GM19023 (cell line): ENCODE data around the gene ERCC6.

Source experiments
- ATAC-seq: cut with Tn5 transposase; IDR thresholded peaks from one replicate; pipeline ENCODE4 v1.9.1; 2021; ENCODE audit warnings: mild to moderate bottlenecking, moderate library complexity; ENCODE audit not compliant: unreplicated experiment

The ERCC6 gene

DNA sequence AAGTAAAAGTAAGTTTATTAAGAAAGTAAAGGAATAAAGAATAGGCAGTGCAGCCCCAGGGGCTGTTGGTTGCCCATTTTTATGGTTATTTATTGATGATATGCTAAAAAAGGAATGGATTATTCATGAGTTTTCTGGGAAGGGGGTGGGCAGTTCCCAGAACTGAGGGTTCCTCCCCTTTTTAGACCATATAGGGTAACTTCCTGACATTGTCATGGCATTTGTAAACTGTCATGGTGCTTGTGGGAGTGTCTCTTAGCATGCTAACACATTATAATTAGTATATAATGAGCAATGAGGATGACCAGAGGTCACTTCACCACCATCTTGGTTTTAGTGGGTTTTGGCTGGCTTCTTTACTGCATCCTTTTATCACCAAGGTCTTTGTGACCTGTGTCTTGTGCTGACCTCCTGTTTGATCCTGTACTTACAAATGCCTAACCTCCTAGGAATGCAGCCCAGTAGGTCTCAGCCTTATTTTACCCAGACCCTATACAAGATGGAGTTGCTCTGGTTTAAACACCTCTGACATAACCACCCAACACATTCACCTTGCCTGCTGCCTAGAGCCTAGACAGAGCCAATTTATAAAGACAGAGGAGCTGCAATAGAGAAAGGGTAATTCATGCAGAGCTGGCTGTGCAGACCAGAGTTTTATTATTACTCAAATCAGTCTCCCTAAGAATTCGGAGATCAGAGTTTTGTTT is 10.9 kb upstream of the ERCC6 start:
- ATAC-seq = no peak

DNA sequence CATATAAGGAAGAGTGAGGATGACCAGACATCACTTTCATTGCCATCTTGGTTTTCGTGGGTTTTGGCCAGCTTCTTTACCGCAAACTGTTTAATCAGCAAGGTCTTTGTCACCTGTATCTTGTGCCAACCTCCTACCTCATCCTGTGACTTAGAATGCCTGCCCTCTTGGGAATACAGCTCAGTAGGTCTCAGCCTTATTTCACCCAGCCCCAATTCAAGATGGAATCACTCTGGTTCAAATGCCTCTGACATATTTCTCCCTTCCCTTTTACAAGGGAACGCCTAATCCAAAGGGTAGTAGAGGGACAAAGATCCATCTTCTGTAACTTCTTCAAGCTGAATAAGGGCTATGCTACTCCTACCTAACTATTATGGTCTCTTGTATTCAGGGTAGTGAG is 4.7 kb upstream of the ERCC6 start:
- no peak for ATAC-seq

DNA sequence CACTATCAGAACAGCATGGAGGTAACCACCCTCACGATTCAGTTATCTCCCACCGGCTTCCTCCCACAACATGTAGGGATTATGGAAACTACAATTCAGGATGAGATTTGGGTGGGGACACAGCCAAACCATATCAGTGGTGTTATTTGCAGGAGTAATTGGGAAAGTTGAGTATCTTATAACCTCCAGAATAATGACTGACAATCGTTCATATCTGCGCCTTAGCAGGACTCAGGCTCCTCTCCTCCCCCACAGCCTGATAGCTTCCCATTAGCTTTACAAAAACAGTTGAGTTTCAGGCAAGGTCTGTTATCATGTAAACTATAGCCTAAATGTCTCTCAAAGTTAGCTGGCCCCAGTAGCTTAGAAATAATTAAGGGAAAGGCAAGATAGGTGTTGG is 3.4 kb upstream of the ERCC6 start:
- no peak for ATAC-seq

DNA sequence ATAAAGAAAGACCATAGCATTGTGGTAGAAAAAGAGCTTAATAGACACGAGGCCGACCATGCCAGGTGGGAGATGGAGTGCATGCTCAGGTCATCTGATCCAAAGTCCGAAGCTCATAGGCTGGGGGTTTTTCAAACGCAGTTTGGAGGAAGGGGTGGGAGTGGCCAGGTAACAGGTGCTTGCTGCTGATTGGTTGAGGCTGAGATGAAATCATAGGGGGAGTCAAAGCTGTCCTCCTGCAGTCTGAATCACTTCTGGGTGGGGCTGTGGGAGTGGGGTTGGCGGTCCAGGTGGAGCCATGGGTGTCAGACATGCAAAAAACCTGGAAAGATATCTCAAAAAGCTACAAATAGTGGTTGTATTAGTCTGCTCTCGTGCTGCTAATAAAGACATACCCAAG is 2.8 kb upstream of the ERCC6 start:
- ATAC-seq = no peak

DNA sequence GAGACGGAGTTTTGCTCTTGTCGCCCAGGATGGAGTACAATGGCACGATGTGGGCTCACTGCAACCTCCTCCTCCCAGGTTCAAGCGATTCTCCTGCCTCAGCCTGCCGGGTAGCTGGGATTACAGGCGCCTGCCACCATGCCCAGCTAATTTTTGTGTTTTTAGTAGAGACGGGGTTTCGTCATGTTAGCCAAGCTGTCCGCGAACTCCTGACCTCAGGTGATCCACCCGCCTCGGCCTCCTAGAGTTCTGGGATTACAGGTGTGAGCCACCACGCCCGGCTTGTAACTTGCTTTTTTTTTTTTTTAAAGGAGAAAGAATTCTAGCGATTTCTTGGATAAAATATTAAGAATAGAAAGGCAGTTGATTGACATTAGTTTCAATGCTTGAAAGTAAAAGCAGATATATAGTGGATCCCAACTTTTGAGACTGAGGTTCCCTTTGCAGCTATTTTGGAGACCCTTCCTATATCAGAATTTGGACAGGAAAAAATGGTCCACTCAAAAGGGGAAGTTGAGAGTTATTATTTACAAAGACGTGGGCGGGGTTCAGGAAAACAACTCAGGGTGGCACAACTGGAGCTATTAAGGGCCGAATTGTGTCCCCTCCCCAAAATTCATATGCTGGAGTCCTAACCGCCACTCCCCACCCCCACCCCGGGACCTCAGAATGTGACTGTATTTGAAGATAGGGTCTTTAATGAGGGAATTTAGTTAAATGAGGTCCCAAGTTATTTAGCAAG is 1.3 kb upstream of the ERCC6 start:
- ATAC-seq = no peak

DNA sequence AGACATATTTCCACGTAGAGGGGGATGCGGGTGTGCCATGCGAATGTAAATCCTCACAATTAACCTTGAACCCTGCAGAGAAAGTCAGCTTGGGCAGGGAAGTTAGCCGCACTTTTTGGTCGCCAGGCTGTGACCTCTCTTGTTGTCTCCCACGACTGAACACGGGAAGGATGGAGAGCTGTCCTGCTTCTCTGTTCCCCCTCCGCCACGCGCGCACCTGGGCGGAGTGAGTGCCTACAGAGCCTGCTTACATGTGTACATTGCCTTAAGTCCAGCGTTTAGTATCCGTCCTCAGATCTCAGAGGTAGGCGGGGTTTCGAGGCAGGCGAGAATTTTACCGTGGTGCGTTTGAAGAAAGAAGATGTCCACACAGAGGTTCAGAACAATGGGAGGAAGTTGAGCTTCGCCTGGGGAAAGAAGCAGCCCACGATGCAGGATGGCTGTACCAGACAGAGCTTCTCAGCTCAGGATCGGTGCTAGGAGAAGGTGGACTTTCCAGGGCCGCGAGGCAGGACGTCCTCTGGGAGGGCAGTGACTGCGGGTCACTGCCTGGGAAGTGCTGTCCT is 482 bp upstream of the ERCC6 start:
- ATAC-seq = peak; percentile 13

DNA sequence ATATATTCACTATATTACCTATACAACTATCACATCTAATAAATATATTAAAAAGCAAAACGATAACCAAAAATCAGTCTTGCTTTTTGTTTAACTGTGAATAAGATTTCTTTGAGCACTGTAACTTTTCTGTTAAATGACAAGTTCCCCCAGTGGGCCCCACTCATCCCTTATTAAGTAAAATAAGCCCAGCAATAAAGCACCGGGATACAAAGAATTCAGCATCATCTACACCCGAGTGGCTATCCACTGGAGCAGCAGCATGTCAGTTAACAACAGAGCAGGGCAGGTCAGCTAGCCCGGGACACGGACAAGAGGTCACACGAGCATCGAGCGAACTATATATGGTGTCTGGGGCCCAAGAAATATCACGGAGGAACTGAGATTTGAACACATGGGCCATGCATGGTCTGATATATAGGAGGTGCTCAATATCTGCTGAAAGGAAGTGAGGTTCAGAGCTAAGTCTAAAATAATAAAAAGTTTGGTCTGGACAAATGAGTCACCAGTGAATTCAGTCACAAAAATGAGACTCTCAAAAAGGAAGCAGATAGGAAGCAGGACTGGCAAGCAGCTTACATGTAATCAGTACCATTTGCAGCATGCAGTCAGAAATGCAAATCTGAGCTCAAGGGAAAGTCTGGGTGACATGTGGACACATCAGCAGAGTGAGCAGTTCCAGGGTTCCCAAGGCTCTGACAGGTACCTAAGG is 4.1 kb downstream of the ERCC6 start:
- peak; percentile 47 for ATAC-seq

DNA sequence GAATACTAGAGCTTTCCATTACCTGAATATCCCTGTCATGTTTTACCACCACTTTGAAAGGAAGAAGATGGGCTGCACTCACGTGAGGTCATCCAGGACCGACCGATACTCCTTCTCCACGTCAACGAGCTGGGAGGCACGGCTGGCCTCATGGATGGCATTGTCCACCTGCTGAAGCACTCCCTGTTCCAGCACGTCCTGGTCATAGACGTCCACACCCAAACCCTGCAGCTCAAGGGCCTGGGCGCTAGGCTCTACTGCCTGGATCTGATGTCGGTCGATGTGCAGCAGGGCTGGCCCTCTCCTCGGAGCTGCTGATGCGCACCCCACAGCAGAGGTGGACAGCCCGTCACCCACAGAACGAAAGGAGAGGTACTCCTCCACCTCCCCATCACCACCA is 6.5 kb downstream of the ERCC6 start:
- no peak for ATAC-seq

DNA sequence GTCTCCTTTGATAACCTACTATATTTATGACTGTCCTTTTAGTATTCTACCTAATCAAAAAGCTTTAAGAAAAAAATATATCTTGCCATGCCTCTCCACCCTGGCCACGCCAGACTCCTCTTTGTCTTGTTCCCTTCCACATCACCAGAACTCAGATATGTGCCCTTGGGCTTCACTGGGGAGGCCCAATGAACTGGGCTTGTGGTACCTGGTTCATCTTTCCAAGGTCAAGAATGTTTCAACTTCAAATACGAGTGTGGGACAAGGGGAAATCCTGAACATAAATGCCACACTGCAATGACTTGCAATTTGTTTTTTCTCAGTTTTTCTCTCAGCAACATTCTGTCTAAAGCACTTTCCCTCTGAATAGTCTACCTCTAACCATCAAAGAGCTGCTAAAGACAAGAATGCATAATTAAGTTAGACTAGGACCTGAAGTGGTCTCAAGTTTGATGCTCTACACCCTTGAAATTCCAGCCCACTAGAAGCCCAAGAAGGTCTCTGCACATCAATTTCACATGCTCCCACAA is 9.9 kb downstream of the ERCC6 start:
- ATAC-seq = no peak

DNA sequence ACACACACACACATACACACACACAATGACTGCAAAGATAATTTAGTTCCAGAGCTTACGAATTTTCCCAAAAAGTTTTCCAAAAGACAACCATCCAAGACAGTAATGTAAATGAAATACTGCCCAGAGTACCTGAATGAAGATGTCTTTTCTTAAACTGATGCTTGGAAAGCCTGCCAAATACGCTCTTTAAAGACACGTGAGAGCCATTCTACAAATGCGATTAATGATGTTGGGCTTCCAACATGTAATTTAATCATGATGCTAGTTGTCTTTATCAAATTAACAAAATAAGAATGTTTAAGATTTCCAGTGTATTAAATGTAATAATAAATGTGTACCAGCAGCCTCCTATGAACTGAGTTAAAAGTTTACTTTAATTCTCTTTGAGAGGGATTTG is 11.1 kb downstream of the ERCC6 start:
- ATAC-seq = no peak

DNA sequence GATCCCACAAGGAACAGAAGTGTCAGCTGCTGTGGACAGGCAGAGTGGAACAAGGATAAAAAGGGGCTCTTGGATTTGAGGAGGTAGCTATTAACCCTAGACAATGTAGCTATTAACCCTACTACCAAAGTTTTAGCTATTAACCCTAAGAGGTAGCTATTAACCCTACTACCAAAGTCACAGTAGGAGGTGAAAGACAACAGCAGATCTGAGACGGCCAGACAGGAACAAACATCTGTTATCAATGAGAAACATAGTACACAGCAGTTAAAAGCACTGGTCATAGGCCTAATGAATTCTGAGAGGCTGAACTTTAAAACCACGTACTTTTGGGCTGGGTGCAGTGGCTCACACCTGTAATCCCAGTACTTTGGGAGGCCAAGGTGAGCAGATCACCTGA is 11.9 kb downstream of the ERCC6 start:
- no peak for ATAC-seq

DNA sequence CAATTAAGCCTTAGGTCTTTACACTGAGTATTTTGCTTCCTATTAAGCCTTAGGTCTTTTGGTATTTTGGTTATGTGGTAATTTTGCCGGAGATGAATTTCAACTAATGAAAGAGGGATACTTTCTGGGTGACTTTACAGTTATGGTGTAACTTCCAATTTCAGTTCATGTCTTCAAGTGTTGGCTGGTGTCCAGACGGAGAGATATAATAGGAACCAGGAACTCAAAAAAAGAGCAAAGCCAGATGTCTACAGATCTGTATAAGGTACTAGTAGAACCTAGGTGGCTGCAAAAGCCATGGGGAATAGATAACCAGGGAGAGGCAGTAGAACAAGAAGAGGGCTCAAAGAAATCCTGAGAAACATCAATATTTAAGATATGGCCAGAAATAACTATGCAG is 12.3 kb downstream of the ERCC6 start:
- ATAC-seq = no peak

DNA sequence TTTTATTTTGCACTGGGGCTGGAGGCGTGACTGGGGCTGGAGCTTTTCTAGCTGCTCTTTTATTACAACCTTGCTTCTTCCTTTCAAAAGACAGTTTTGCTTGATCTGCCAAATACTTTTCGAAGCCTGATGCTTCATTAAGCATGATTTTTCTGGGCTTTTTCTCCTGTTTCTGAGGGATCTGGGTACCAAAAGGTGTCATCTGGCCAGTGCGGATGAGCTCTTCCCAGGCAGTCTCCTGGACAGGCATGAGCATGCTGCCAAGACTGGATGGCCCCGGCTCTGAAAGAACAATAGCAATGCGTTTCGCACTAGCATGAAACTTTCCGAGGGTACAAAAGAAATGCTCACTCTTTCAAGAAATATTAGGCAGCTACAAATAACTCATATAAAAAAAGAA is 14.4 kb downstream of the ERCC6 start:
- ATAC-seq = no peak

DNA sequence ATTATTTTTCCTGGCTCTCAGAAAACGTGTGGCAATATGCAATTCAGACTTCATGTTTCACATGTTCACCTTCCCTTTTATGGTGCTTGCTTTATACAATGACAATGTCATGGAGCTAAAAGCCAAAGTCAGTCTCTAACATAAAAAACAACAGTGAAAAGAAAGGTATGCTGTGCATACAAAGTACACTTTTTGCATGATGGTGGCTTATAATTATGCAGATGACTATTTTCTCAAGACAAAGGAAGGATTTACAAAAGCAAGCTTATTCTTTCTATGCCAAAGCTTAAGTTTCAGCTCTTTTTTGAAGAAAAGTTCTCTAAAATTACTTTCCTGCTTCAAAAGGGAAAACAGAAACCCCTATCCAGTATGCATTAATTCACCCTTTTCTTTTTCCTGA is 15.6 kb downstream of the ERCC6 start:
- ATAC-seq = no peak

DNA sequence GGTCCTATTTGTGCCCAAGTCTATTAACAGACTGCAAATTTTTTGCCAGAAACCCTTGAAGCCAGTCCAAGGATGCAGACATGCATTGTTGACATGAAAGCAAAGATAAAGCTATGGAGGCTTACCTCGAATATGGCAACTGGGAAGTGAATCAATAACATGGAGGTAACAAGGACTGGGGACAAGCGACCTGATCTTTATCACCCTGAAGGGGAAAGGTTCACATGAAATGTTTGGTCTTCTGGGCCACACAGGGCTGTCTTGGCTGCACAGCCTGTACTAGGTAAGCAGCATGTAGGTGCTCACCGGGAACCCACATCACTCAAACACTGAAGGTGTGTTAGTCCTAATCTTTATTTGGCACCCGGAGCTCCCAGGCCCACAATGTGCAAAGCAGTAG is 17.9 kb downstream of the ERCC6 start:
- no peak for ATAC-seq

DNA sequence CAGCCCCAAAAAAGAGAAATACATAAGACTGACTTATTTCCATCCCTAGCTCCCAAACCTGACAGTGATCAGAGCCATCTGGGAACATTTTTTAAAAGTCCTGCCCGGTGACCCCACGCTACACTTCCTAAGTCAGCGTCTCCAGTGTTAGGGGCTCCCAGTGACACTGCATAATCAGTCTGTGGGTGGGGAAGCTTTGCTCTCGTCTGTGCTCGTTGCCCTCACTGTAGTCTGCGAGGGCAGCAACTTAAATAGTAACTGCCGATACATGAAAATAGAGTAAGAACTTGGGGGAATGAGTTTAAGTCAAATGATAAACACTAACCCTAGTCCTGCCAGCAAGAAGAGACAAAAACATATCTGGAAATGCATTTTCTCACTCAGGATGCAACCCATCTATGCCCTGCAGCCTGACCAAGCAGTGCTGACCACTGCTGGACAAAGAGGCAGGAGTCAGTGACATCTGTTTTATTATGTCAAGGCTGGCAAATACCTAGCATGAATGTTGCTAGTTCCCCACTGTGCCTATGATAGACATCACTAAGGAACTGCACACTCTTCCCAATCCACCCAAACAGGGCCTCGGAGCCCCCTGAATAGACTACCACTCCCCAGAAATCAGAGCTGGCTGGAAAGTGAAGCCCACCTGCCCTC is 18.7 kb downstream of the ERCC6 start:
- no peak for ATAC-seq

DNA sequence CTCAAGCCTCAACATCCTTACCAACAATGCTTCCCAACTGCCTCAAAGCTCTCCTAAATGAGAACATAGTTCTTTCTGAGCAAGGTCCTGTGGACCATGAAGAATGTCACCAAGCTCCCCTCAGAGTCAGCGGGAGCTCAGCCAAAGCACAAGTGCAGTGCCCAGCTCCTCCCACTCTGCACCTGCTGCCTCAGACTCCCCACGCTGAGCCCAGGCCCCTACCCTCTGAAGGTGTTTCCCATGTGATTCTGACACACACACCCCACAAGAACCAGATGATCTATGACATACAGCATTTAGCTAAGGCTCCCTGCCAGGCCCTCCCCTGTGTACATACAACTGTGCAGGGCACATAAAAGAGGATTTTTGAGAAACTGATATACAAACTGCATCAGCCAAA is 19.2 kb downstream of the ERCC6 start:
- ATAC-seq = no peak

DNA sequence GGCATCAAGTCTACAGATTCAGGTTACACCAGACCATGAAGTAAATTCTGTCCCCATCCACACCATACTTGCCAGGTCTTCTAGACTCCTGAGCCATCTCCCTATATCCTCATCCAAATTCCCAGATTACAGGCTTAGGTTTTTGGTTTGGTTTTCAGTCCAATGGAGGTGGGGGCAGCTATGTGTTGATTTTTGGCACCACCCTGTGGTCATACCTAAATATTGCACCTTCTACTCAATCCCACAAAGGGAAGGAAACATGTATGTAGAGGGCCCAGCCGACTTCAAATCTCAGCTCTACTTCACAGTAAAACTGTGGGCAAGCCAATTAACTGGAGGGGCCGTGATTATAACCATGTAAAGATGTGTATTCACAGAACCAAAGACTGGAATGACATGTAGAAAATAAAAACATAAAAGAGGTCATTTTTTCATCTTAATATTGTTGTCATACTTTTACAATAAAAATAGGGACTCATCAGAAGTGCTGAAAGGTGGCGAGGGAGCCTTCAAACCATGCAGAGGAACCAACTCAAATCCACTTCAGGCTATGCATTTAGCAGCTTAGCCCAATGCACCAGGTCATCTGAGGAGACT is 19.8 kb downstream of the ERCC6 start:
- ATAC-seq = no peak

DNA sequence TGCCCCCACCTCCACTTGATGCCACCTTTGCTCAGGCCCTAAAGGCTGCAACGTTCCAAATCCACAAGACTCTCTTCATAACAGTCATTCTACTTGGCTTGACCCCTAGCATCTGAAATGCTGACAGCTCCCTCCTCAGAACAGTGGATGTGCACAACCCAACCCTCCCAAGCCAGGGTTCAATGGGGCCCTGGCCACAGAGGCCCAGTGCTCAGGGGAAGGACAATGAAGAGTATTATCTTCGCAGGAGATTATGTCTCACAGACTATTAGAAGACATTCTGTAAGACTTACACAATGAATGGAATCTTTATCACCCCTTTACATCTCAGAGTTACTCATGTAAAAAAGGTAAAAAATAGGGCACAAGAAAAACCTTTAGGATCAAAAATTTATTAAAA is 20.4 kb downstream of the ERCC6 start:
- ATAC-seq = no peak

DNA sequence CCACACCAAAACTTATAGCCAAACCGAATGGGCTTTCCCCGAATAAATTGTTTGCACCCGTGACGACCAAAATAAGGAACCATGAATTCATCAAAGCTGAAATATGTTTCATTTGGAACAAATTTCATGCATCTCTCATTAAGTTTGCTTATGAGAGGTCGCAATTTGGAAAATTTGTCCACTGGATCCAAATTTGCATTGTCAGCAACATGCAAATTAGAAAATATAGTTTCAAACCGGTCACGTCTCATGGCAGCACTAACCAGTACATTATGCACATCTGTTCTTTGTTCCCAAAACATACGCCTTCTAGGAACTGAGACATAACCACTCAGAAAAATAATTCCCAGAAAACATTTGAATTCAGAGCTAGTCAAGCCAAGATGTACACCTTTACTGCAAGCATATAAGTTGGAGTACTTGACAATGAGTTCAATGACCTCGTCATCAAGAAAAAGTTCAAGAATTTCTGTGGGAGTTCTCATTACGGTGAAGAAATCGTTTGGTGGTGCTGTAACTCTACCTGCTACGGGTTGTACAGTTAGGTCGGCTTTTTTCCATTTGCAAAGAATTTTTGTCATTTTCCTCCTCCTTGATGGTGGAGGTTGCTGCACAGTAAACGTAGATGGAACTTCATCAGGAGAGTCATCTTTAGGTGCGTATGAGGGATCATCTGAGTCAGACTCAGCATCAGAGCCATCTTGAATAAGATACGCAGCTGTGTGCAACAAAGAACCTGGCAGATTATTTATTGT is 22.5 kb downstream of the ERCC6 start:
- no peak for ATAC-seq
